ENCODE data around the gene SSC5D. TPM values are rescaled to one million over a fixed set of nuclear protein-coding genes. Genes with fewer than 3 reads are reported as not detected.
A peak's percentile ranks its signal among the peaks of the same experiment; 100 is the strongest.

Gene SSC5D
- total and polyA plus RNA-seq, 2 of the 4 experiments (the other 2 are of a cell fraction): 1.4 to 19.1 TPM

DNA sequence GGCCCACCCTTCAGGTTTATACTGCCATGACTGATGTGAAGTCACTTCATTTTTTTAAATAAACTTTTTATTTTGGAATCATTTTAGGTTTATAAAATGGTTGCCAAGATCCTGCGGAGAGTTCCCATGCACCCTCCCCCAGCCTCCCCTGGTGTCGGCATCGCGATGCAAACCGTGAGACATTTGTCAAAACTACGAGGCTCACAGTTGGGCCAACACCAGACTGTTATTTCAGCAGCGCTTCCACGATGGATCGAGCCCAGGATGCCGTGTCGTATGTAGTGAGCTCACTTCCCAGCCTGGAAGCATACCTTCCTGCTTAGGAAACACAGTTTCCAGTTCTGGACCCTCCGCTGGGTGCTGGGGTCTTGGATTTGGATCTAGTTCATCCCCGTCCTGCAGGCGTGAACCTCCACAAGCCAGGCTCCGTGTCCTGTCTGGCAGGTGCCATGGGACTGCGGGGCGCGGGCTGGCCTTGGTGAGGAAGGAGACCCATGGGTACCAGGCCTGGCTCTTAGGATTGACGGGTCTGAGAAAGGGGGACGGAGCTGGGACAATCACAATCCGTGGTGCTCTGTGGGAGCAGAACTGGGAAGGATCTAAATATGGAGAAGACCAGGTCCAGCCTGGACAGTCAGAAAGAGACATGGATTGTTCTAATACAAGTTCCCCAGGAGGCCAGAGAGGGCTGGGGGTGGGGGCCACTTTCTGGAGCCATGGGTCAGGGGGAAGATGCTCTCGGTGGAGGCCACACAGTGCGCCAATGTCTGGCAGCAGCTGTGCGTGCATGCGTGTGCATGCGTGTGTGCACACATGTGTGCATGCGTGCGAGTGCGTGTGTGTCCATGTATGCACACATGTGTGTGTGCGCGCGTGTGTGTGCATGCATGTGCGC lies 51.1 kb downstream of the SSC5D start:
- BruUV-seq (replicated peaks): no TSS peak
- CTCF ChIA-PET: no interaction called here
- dilution Hi-C loops (cut with HindIII; ENCODE audit: low sequenced_read_pairs, unreplicated experiment): no loop called here
- no peak for TF ChIP-seq MAZ (IDR thresholded peaks at IDR 0.05; ENCODE audit: borderline replicate concordance, low read depth, low read length)
- TF ChIP-seq CHD1 (IDR thresholded peaks at IDR 0.05; ENCODE audit: low read depth, low read length): no peak
- no peak for TF ChIP-seq RFX5 (IDR thresholded peaks at IDR 0.05; ENCODE audit: low read depth, low read length)
- TF ChIP-seq, protein P1, sequence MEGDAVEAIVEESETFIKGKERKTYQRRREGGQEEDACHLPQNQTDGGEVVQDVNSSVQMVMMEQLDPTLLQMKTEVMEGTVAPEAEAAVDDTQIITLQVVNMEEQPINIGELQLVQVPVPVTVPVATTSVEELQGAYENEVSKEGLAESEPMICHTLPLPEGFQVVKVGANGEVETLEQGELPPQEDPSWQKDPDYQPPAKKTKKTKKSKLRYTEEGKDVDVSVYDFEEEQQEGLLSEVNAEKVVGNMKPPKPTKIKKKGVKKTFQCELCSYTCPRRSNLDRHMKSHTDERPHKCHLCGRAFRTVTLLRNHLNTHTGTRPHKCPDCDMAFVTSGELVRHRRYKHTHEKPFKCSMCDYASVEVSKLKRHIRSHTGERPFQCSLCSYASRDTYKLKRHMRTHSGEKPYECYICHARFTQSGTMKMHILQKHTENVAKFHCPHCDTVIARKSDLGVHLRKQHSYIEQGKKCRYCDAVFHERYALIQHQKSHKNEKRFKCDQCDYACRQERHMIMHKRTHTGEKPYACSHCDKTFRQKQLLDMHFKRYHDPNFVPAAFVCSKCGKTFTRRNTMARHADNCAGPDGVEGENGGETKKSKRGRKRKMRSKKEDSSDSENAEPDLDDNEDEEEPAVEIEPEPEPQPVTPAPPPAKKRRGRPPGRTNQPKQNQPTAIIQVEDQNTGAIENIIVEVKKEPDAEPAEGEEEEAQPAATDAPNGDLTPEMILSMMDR (conservative IDR thresholded peaks at IDR 0.05; ENCODE audit: low read depth, low read length): no peak
- no peak for TF ChIP-seq BHLHE40 (IDR thresholded peaks at IDR 0.05; ENCODE audit: low read depth, low read length)
- TF ChIP-seq MXI1 (IDR thresholded peaks at IDR 0.05; ENCODE audit: borderline replicate concordance, low read depth, low read length): no peak
- TF ChIP-seq CEBPB (IDR thresholded peaks at IDR 0.05; ENCODE audit: low read depth, low read length): no peak
- TF ChIP-seq, protein P2, sequence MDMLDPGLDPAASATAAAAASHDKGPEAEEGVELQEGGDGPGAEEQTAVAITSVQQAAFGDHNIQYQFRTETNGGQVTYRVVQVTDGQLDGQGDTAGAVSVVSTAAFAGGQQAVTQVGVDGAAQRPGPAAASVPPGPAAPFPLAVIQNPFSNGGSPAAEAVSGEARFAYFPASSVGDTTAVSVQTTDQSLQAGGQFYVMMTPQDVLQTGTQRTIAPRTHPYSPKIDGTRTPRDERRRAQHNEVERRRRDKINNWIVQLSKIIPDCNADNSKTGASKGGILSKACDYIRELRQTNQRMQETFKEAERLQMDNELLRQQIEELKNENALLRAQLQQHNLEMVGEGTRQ (IDR thresholded peaks at IDR 0.05; ENCODE audit: low read depth, low read length): no peak
- no peak for TF ChIP-seq RAD21 (IDR thresholded peaks at IDR 0.05; ENCODE audit: low read length)
- TF ChIP-seq, protein P3, sequence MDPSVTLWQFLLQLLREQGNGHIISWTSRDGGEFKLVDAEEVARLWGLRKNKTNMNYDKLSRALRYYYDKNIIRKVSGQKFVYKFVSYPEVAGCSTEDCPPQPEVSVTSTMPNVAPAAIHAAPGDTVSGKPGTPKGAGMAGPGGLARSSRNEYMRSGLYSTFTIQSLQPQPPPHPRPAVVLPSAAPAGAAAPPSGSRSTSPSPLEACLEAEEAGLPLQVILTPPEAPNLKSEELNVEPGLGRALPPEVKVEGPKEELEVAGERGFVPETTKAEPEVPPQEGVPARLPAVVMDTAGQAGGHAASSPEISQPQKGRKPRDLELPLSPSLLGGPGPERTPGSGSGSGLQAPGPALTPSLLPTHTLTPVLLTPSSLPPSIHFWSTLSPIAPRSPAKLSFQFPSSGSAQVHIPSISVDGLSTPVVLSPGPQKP (IDR thresholded peaks at IDR 0.05; ENCODE audit: borderline replicate concordance, low read depth, low read length): no peak
- no peak for TF ChIP-seq MAFK (IDR thresholded peaks at IDR 0.05; ENCODE audit: low read depth, low read length)
- no peak for TF ChIP-seq FOS (IDR thresholded peaks at IDR 0.05; ENCODE audit: low read depth, low read length)
- no peak for TF ChIP-seq NFE2L2 (IDR thresholded peaks at IDR 0.05; ENCODE audit: low read depth, low read length)
- no peak for TF ChIP-seq SMC3 (IDR thresholded peaks at IDR 0.05; ENCODE audit: low read depth, low read length)

More for the DNA sequence above, 51.1 kb downstream of the SSC5D start:
- Histone ChIP-seq H4K8ac (ENCODE audit: low read depth in 2 of 2, low read length in 2 of 2) (no peak overlapping the region), H2BK15ac (ENCODE audit: low read depth, low read length) (no peak overlapping the region), H3K27me3 (ENCODE audit: control insufficient read depth, insufficient read depth, low read length) (no peaks in the 10 kb centered on the region; the same call in 1 of the 2 replicates), H3K4me2 (ENCODE audit: low read depth, low read length) (no peak overlapping the region), H2AK5ac (ENCODE audit: low read depth, low read length) (no peak overlapping the region), H2AFZ (replicated peaks; ENCODE audit: low read length, poor library complexity) (peak overlapping the region; percentile 7), H3K9ac (ENCODE audit: low read depth, low read length) (no peak overlapping the region), H2BK20ac (ENCODE audit: low read depth, low read length) (no peak overlapping the region), H3K4me1 (ENCODE audit: control insufficient read depth, insufficient read depth, low read length) (no peaks in the 10 kb centered on the region; the same call in 1 of the 2 replicates), H3K4ac (ENCODE audit: low read depth, low read length) (no peak overlapping the region), H3K9me1 (ENCODE audit: insufficient read depth, low read length) (0 out of 2 replicates have a peak, but pooled peaks cover 2% of the 10 kb centered on the region), H3K79me1 (ENCODE audit: low read depth in 1 of 2, low read length in 2 of 2) (no peaks in the 10 kb centered on the region), H3K18ac (ENCODE audit: low read depth, low read length) (no peak overlapping the region), H4K91ac (ENCODE audit: insufficient read depth, low read depth, low read length) (no peak overlapping the region), H2BK5ac (ENCODE audit: low read depth, low read length, poor library complexity, severe bottlenecking) (no peak overlapping the region), H3K23ac (ENCODE audit: low read depth, low read length) (no peak overlapping the region), H4K20me1 (ENCODE audit: insufficient read depth, low read length) (no peaks in the 10 kb centered on the region), H2AK9ac (replicated peaks; ENCODE audit: low read depth, low read length, poor library complexity) (no peak overlapping the region), H4K5ac (ENCODE audit: low read depth, low read length) (no peak overlapping the region), H3K36me3 (ENCODE audit: control insufficient read depth, insufficient read depth, low read length) (no peaks in the 10 kb centered on the region), H2BK120ac (ENCODE audit: low read depth, low read length) (no peak overlapping the region), H3K14ac (replicated peaks; ENCODE audit: low read depth, low read length) (no peak overlapping the region), H3K4me3 (ENCODE audit: insufficient read depth, low read depth, low read length) (no peak overlapping the region), H3K9me3 (ENCODE audit: control insufficient read depth, insufficient read depth, low read length) (no peaks in the 10 kb centered on the region; the same call in 1 of the 2 replicates), H3K27ac (ENCODE audit: insufficient read depth, low read length) (no peak overlapping the region), H3K56ac (ENCODE audit: extremely low read depth, insufficient read depth, low read length) (no peak overlapping the region)
- 62% methylated on average over 26 of the region's 33 CpGs; no CpG with 5 or more reads in 1 of the 2 experiments for WGBS, 2 experiments (ENCODE audit: extremely low coverage in 2 of 2, insufficient read length in 1 of 2)
- POLR2A ChIA-PET (ENCODE audit: unreplicated experiment): no interaction called here
- DNase-seq (no peak), ATAC-seq (ENCODE audit: low read depth) (no peak; the same call in 1 of the 2 replicates)
- intact Hi-C loops (cut with micrococcal nuclease) (no loop called here), in situ Hi-C loops (cut with MboI; ENCODE audit: low sequenced_read_pairs) (no loop called here)

All from IMR-90 (cell line).